Stomach (tissue), 9 donors: ENCODE results near the gene C11orf71. TPM values are rescaled to one million over a fixed set of nuclear protein-coding genes. Genes with fewer than 3 reads are reported as not detected.

Source experiments
- DNase-seq, 2 donors: peaks; one replicate each; pipeline versions ENCODE4 v3.0.0 to v3.0.0-alpha.2; 2013 to 2019
- H3K27ac ChIP-seq, 5 donors: fragments of 200-600 bp in 4 of 5; sonication (generic) in 4 of 5; one replicate each; pipeline ENCODE4 v1.5.1; 2013 to 2019; ENCODE audit warnings: mild to moderate bottlenecking in 1 of 5, moderate library complexity in 1 of 5
- H3K27me3 ChIP-seq, 3 donors: fragments of 200-600 bp; sonication (generic); one replicate each; pipeline ENCODE4 v1.5.1; 2017 to 2019; ENCODE audit warnings: mixed run types in 1 of 3
- H3K36me3 ChIP-seq, 4 donors: fragments of 200-600 bp; sonication (generic); 1 replicate in 3 of 4; 2 replicates in 1 of 4; pipeline ENCODE4 v1.5.1; 2016 to 2019
- H3K4me1 ChIP-seq, 4 donors: fragments of 200-600 bp; sonication (generic); one replicate each; pipeline ENCODE4 v1.5.1; 2016 to 2019
- H3K4me3 ChIP-seq, 4 donors: fragments of 200-600 bp; sonication (generic) in 3 of 4; one replicate each; pipeline ENCODE4 v1.5.1; 2016 to 2019; ENCODE audit warnings: mild to moderate bottlenecking in 1 of 4
- H3K9me3 ChIP-seq, 4 donors: fragments of 200-600 bp; sonication (generic); one replicate each; pipeline ENCODE4 v1.5.1; 2016 to 2019
- CTCF ChIP-seq, 7 experiments: fragments of 450-650 bp in 4 of 7; fragments of 200-600 bp in 3 of 7; sonication (generic) in 3 of 7; IDR thresholded peaks; one replicate each; pipeline ENCODE4 v1.5.1; 2016 to 2019; ENCODE audit warnings: antibody characterized with exemption in 7 of 7, control low read depth in 2 of 7, mild to moderate bottlenecking in 1 of 7
- EP300 ChIP-seq: sonication (generic); formaldehyde crosslinking; IDR thresholded peaks from one replicate; pipeline ENCODE4 v1.6.1; 2017; ENCODE audit warnings: antibody characterized with exemption
- POLR2A ChIP-seq, 4 donors: fragments of 450-650 bp; IDR thresholded peaks; one replicate each; pipeline ENCODE4 v1.6.1; 2016; ENCODE audit warnings: antibody characterized with exemption in 4 of 4, control low read depth in 2 of 4, mild to moderate bottlenecking in 1 of 4, moderate library complexity in 1 of 4
- POLR2AphosphoS5 ChIP-seq, 3 donors: sonication (generic); formaldehyde crosslinking; IDR thresholded peaks; one replicate each; pipeline ENCODE4 v1.6.1; 2016; ENCODE audit warnings: antibody characterized with exemption in 3 of 3
- WGBS, 5 donors: extraction: QIAGEN DNeasy Blood & Tissue Kit in 3 of 5; methylation state at CpG; one replicate each; pipeline versions ENCODE4 v1.1.5 to v1.1.7; 2013 to 2018; 5-methylcytosine and 5-hydroxymethylcytosine counted together
- intact Hi-C: fragments of 100-400 bp; cut with DNase I; formaldehyde crosslinking; loops from one replicate; pipeline ENCODE4 v1.15.1; 2023; ENCODE audit warnings: low total_unique reads
- polyA plus RNA-seq, 3 donors: library from polyadenylated mRNA; stranded (reverse); fragments of 200-250 nt; gene quantifications; one replicate each; pipeline ENCODE4 v1.2.3, GENCODE V29; 2013
- total RNA-seq, 5 donors: library from RNA; depleted of rRNA; stranded (reverse); fragments of >200 nt; gene quantifications; one replicate each; pipeline versions ENCODE4 v1.1.0 to v1.2.3, GENCODE V29; 2014 to 2016
- donor health status: healthy with polysubstance abuse.
- donor health status: Bipolar disorder and iron deficiency.
- donor health status: healthy.

C11orf71 gene
- total and polyA plus RNA-seq, 8 donors, result 0.58 to 10.1 (median 7.5) TPM

- intact Hi-C loops, result no loop called here
- no peak for DNase-seq
- 86 to 91% (median 87%) methylated on average over 6 to 7 of the region's 7 CpGs for WGBS, 5 donors
- no peak overlapping the region for H3K4me3 ChIP-seq
- peaks cover 0 to 9% (median 0%) of the 10 kb centered on the region in 3 donors for H3K27me3 ChIP-seq
- no peaks in the 10 kb centered on the region for H3K4me1 ChIP-seq
- H3K27ac ChIP-seq, result no peak overlapping the region
- H3K9me3 ChIP-seq, result no peaks in the 10 kb centered on the region
- TF ChIP-seq POLR2AphosphoS5 (IDR thresholded peaks at IDR 0.05) (no peak), POLR2A (IDR thresholded peaks at IDR 0.05) (no peak), EP300 (no peak), CTCF (IDR thresholded peaks at IDR 0.05) (no peak)
- no peaks in the 10 kb centered on the region for H3K36me3 ChIP-seq
Observed at GRCh38 chr11:114377612-114378267, 22.6 kb downstream of the C11orf71 start.

GRCh38 chr11:114375052-114375451 is 25.3 kb downstream of the C11orf71 start:
- DNase-seq, result no peak
- Histone ChIP-seq H3K4me1 (no peaks in the 10 kb centered on the region), H3K9me3 (no peaks in the 10 kb centered on the region), H3K36me3 (no peaks in the 10 kb centered on the region), H3K27ac (no peak overlapping the region), H3K4me3 (no peak overlapping the region), H3K27me3 (peaks cover 0 to 19% (median 0%) of the 10 kb centered on the region in 3 donors)
- intact Hi-C loops, result no loop called here
- no peak for TF ChIP-seq POLR2A (IDR thresholded peaks at IDR 0.05)
- no peak for TF ChIP-seq CTCF (IDR thresholded peaks at IDR 0.05)
- TF ChIP-seq POLR2AphosphoS5 (IDR thresholded peaks at IDR 0.05), result no peak
- TF ChIP-seq EP300, result no peak
- WGBS, 5 donors, result 90 to 94% (median 90%) methylated on average over 3 of the region's 3 CpGs

- WGBS, 5 donors, result 57 to 69% (median 63%) methylated on average over 5 of the region's 5 CpGs
- Histone ChIP-seq H3K36me3 (no peaks in the 10 kb centered on the region), H3K27me3 (peaks cover 0 to 9% (median 0%) of the 10 kb centered on the region in 3 donors), H3K9me3 (no peaks in the 10 kb centered on the region), H3K27ac (no peak overlapping the region), H3K4me3 (no peak overlapping the region), H3K4me1 (no peaks in the 10 kb centered on the region)
- TF ChIP-seq POLR2A (IDR thresholded peaks at IDR 0.05), result no peak
- no peak for TF ChIP-seq EP300
- TF ChIP-seq CTCF (IDR thresholded peaks at IDR 0.05), result no peak
- TF ChIP-seq POLR2AphosphoS5 (IDR thresholded peaks at IDR 0.05), result no peak
- DNase-seq, result no peak
- intact Hi-C loops, result no loop called here
Observed at GRCh38 chr11:114368918-114369680, 31.2 kb downstream of the C11orf71 start.

GRCh38 chr11:114367244-114367957 is 32.9 kb downstream of the C11orf71 start:
- no peaks in the 10 kb centered on the region for H3K9me3 ChIP-seq

More at GRCh38 chr11:114367244-114367957, 32.9 kb downstream of the C11orf71 start:
- no peak for TF ChIP-seq EP300
- TF ChIP-seq POLR2A (IDR thresholded peaks at IDR 0.05), result no peak
- TF ChIP-seq CTCF (IDR thresholded peaks at IDR 0.05), result no peak
- TF ChIP-seq POLR2AphosphoS5 (IDR thresholded peaks at IDR 0.05), result no peak
- Histone ChIP-seq H3K27me3 (peaks cover 0 to 7% (median 0%) of the 10 kb centered on the region in 3 donors), H3K36me3 (no peaks in the 10 kb centered on the region), H3K27ac (no peak overlapping the region), H3K4me3 (no peak overlapping the region), H3K4me1 (no peaks in the 10 kb centered on the region)
- no peak for DNase-seq
- 65 to 79% (median 68%) methylated on average over 9 of the region's 9 CpGs for WGBS, 5 donors
- intact Hi-C loops, result no loop called here
